NOMO-1 treated with dmso at 0.1 percent for 144 hours (cell line): ENCODE results near the gene TPPP2.

Source experiments
- DNase-seq: peaks from one replicate; lab custom pipeline; 2025; ENCODE audit not compliant: unreplicated experiment; lab: John Stamatoyannopoulos, UW

The TPPP2 gene

DNA sequence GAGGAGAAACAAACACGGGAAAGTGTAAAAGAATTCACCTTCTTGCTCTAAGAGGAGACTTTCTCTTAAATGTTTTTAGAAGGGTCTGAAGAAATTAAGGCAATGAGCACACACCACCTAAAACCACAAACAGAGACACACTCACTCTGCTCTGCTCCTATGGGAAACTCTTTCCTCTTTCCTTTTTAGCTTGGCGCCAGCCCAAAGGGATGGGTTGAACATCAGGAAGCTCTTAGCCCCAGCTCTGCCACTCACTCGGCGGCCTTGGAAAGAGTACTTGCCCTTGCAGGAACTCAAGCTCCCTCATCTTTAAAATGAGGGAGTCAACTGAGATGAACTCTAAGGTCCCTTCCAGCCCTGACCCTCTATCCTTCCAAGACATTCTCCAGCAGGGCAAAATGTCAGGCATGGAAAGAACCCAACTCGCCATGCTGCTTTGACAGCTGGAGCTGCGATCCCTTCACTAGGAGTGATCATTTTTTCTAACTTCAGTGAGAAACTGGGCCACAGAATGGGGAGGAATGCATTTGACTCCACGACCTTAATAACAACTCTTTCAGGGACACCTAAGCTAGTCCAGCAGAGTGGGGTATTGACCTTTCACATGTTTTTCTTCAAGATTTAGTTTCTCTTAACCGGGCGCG is 26.6 kb downstream of the TPPP2 start:
- DNase-seq: no peak

DNA sequence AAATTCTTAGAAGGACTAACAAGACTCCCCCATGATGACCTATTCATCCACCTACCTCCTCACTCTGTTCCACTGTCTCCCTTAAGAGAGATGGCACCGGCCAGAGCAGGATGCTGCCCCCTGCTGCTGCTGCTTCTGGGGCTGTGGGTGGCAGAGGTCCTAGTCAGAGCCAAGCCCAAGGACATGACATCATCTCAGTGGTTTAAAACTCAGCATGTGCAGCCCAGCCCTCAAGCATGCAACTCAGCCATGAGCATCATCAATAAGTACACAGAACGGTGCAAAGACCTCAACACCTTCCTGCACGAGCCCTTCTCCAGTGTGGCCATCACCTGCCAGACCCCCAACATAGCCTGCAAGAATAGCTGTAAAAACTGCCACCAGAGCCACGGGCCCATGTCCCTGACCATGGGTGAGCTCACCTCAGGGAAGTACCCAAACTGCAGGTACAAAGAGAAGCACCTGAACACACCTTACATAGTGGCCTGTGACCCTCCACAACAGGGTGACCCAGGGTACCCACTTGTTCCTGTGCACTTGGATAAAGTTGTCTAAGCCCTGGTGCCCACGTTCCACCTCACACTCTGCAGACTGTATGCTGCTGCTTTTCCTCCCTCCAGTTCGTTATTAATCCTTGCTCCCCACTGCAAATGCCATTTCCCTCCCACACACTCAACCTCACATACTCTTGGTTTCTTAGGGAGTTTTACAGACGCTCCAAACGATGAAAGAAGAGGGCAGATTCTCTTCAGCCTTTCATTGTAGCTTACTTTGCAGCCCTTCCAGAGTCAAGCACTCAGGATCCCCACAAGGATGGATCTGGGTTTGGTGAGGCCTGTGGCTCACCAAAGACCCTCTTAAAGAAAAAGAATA is 28.0 kb downstream of the TPPP2 start, which contains the start of gene RNASE8:
Gene RNASE8 (plus strand): TSS at position 20 of the 873 bp plus-strand sequence. CDS start 71 bp downstream, at position 91.
- no peak for DNase-seq

- DNase-seq: no peak
Measured at GRCh38 chr14:21058903-21059302, 28.9 kb downstream of the TPPP2 start.

GRCh38 chr14:21059842-21060613 is 30.0 kb downstream of the TPPP2 start:
- no peak for DNase-seq

- DNase-seq: no peak
Measured at GRCh38 chr14:21060614-21061346, 30.8 kb downstream of the TPPP2 start.

DNA sequence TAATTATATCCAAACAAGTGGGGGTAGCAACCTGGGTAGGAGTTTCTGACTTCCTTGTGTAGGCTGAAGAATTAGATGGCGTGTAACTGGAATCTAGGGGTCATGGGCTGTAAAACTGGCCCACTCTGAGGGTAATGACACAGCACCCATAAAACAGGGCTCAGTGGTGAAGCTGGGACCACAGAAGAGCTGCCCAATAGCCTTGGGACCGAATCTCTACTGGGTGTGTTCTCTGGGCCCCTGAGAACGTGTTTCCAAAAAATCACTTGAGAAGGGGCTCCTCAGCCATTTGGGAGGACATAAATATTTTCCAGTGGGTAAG is 31.3 kb downstream of the TPPP2 start:
- DNase-seq: no peak

DNA sequence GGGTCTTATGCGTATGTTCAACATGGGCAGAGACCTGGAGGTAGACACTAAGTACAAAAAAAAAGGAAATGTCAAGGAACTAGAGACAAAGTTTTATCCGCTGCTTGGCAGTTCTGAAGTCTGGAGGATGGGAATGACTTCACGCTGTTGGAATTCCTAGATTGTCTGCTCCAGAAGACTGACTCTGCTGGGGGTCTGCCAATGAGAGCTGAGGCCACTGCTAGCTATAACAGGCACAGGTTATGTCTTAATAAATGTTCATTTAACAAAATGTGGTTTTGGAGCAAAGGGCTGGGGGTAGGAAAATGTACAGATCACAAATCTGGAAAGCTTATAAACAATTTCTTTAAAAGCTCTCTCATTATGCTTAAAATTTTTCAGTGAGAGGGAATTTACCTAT is 33.5 kb downstream of the TPPP2 start:
- DNase-seq: no peak

- no peak for DNase-seq
Measured at GRCh38 chr14:21066882-21067502, 37.0 kb downstream of the TPPP2 start.

DNA sequence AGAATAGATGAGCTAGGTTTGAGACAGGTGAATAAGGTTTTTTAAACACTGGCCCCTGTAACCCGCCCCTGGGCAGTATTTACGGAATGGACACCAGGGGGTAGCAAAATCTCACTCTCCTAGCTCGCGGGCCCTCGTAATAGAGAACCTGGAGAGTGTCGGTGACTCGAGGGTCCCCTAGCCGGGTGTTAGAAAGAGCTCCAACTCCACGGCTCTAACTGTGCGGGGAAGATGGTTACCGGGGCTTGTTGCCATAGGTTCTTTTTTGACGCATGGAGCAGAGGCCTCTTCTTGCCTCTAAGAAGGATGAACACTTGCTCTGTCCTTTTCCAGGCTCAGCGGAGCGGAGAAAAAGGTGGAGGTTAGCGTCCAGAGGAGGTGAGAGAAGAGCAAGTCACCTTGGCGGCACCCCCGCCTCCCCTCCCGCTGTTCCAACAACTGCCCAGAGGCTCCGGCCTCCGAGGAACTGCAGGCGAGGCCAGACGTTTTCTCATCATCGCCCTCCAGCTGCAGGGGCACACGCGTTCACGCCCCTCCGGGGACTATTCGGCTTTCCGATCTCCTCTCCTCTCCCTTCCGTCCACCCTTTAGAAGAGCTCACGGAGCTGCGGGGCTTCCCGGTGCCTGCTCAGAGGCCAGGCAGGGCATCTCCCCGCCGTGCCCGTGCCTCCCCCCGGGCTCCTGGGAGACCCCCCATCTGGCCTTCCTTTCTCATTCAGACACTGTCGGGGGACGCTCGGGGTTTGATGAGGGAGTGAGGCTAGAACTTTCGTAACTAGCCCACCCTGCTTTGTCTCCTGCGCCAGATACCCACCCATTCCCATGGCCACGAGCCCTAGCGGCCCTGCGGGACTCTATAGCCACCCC is 38.7 kb downstream of the TPPP2 start:
- peak; percentile 49 for DNase-seq

DNA sequence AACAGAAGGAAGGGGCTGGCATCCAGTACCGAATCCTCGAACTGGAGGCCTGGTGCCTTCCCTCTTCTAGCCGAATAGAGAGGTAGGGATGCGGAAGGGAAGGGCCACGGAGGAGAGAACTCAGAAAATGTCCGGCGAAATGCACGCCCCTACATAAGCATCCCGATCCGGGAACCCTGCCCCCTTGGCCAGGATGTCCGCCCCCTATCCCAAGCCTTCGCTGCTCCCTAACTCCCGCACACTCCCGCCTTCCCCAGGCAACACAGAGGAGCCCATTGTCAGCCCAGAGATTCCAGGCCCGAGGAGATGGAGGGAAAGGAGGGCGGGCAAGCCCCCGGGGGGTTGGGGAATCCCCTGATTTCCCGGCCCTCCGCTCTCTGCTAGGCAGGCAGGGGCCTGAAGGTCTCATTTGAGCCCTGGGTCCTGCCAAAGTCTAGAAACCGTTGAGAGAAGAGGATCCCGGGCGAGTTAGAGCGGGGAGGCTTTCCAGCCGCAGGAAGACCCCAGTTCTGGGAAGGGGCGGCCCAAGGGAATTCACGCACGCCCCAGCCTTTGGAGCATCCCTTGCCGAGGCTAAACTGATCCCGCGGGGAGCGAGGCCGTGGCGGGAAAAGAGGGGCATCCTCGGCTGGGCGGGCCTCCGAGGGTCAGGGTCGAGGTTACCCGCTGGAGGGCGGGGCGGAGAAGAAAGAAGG is 39.5 kb downstream of the TPPP2 start:
- DNase-seq: no peak

GRCh38 chr14:21070083-21070609 is 40.1 kb downstream of the TPPP2 start, which contains the start of gene ARHGEF40:
Gene ARHGEF40, plus strand, starts transcription at chr14:21070304. Its CDS starts 93 bp downstream, at chr14:21070397.
- DNase-seq: peak; percentile 5

DNA sequence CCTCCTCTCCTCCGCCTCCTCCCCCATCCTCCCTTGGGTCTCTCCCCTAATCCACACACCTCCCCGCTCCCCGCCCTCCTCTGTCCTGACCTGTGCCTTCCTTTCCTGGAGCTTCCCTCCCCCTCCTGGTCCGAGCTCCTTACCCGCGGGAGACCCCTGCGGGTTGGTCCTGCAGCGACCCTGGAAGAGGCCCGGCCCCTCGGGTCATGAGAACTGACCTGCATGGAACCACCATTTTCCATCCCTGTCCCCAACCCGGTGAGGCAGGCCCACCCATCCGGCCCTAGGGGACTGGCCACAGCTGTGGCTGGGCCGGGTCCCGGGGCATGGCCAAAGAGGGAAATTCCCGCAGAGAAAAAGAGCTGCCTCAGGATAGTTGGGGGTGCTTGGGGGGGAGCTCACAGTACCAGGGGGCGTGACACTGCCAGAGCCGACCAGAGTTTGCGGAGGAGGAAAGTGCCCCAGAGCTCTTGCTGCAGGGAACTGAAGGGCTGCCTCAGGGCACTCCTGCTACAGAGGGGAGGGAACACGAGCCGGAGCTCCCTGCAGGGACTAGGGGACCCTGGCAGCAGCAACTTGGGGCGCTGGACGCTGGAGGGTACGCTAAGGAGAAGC is 40.7 kb downstream of the TPPP2 start:
- peak; percentile 40 for DNase-seq

- DNase-seq: peak; percentile 95
Measured at GRCh38 chr14:21071225-21072030, 41.4 kb downstream of the TPPP2 start.

- DNase-seq: peak; percentile 75
Measured at GRCh38 chr14:21072031-21072473, 42.0 kb downstream of the TPPP2 start.

- DNase-seq: no peak
Measured at GRCh38 chr14:21072781-21073339, 42.8 kb downstream of the TPPP2 start.

DNA sequence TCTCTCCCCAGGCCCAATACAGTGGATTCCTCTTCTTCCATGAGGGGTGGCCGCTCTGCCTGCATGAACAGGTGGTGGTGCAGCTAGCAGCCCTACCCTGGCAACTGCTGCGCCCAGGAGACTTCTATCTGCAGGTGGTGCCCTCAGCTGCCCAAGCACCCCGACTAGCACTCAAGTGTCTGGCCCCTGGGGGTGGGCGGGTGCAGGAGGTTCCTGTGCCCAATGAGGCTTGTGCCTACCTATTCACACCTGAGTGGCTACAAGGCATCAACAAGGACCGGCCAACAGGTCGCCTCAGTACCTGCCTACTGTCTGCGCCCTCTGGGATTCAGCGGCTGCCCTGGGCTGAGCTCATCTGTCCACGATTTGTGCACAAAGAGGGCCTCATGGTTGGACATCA is 43.9 kb downstream of the TPPP2 start:
- no peak for DNase-seq
